Tongue (tissue), 2 donors: ENCODE data around the gene TBC1D14. TPM values are rescaled to one million over a fixed set of nuclear protein-coding genes. Genes with fewer than 3 reads are reported as not detected.
"Not testable (repeated sequence)": the region's sequence is repeated elsewhere in the genome, so short reads cannot be mapped to it uniquely, and the experiment has no call there.

ENCODE experiments used
- DNase-seq: peaks from one replicate; pipeline ENCODE4 v3.0.0-alpha.2; 2015
- total RNA-seq: library from RNA; depleted of rRNA; stranded (reverse); fragments of >200 nt; gene quantifications from one replicate; pipeline ENCODE4 v1.2.3, GENCODE V29; 2014

The TBC1D14 gene
- total RNA-seq, 1 donor from 2014 or later, result 57.1 TPM

DNA sequence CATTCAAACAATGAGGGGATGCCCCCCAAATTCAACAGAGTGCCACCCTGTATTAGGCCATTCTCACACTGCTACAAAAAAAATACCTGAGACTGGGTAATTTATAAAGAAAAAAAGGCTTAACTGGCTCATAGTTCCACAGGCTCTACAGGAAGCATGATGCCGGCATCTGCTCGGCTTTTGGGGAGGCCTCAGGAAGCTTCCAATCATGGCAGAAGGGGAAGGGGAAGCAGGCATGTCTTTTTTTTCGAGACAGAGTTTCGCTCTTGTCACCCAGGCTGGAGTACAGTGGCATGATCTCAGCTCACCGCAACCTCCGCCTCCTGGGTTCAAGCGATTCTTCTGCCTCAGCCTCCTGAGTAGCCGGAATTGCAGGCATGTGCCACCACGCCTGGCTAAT lies 18.7 kb upstream of the TBC1D14 start:
- not testable (repeated sequence) for DNase-seq

DNA sequence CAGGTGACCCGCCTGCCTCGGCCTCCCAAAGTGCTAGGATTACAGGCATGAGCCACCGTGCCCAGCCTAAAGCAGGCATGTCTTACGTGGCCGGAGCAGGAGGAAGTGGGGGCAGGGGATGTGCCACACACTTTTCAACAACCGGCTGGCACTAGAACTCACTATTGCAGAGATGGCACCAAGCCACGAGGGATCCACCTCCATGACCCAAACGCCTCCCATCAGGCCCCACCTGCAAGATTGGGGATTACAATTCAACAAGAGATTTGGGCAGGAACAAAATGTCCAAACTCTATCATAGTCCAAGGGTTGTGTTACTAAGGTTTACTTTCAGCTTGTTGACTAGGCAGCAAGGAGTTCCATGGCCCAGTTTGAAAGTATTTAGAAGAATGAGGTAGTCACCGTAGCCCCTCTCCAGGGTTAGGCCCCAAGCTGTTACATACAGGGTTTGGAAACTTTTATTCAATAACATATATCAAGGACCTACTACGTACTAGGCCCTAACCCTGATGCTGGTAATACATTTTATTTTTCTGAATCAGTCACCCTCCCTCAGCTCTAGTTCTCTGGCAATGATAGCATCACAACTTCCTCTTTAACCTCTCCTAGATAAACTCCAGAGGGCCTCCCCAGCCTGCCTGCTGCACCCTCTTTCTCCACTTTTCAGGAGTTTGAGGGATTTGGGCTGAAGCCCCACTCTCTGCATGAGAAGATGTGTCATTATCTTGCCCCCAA lies 18.0 kb upstream of the TBC1D14 start:
- DNase-seq, result no peak

DNA sequence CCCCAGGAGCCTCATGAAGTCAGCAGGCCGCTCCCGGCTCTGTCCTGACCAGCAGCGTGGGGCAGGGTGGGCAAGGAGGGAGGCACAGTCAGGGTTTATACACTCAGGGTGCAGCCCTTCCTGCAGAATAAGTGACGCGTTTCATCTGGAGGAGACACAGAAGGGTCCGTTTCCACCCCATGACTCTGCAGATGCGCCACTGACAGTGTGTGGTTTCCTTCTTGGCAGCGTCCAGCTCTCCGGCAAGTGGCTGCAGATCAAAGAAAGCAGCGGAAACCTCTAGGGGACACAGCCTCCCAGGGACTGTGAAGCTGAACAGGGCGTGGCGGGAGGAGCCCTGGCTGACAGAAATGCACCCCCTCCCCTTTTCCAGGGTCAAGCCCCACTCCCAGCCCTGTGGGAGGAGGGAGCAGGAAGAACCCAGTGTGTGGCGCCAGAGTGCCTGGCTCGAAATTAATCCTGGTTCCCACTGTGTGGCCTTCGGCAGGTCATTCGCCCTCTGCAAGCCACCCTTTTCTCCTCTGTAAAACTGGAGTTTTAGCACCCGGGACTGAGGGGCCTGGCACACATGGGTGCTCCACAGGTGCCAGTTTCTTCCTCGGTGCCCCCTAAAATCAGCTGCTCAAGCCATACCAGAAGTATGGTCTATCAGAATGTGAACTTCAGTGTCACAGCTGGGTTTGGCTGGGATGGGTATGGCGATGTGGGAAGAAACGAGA lies 17.3 kb upstream of the TBC1D14 start:
- DNase-seq, result peak; percentile 53

DNA sequence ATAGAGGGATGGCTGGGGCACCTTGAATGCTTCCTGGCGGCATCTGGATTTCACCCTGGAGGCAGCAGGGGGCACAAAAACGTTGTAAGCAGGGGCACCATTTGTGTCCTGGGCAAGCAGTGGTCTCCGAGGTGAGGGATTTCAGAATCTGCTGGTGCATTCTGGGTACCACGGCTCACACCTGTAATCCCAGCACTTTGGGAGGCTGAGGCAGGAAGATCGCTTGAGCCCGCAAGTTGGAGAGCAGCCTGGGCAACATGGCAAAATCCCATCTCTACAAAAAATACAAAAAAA lies 16.8 kb upstream of the TBC1D14 start:
- DNase-seq, result no peak

DNA sequence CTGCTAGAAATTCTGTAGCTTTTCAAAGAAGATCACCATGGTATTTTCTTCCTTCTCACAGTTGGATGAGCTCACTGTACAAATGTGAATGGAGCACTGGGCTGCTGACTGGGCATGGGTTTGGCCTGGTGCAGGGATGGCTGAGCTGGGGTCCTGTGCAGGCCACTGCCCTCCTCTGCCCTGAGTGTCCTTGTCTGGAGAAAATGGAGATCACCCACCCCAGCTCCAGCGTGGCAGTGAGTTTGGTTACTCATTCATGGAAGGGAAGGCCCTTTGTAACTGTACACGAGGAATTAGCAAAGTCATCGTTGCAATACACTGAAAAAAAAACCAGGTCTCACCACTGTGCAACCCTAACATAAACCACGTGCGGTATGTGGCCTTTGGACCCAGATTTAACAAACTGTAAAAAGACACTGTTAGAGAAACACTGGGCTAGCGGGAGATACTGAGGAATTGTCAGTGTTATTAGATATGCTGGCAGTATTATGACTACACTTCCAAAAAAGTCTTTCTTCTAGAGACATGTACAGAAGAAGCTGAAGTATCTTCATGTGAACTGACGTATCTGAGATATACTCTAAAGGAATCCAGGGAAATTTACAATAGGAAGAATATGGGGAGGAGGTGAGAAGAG lies 16.1 kb upstream of the TBC1D14 start:
- no peak for DNase-seq

DNA sequence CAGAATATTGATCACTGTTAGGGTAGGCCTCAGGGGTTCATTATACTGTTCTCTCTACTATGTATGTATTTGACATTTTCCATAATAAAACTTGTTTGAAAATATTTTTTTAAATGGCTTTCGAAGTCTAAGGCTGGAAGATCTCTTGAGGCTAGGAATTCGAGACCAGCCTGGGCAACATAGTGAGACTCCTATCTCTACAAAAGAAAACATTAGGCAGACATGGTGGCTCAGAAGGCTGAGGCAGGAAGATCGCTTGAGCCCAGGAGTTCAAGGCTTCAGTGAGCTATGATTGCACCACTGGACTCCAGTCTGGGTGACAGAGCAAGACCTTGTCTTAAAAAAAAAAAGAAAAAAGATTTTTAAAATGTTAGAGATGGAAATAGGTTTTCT lies 15.5 kb upstream of the TBC1D14 start:
- no peak for DNase-seq

DNA sequence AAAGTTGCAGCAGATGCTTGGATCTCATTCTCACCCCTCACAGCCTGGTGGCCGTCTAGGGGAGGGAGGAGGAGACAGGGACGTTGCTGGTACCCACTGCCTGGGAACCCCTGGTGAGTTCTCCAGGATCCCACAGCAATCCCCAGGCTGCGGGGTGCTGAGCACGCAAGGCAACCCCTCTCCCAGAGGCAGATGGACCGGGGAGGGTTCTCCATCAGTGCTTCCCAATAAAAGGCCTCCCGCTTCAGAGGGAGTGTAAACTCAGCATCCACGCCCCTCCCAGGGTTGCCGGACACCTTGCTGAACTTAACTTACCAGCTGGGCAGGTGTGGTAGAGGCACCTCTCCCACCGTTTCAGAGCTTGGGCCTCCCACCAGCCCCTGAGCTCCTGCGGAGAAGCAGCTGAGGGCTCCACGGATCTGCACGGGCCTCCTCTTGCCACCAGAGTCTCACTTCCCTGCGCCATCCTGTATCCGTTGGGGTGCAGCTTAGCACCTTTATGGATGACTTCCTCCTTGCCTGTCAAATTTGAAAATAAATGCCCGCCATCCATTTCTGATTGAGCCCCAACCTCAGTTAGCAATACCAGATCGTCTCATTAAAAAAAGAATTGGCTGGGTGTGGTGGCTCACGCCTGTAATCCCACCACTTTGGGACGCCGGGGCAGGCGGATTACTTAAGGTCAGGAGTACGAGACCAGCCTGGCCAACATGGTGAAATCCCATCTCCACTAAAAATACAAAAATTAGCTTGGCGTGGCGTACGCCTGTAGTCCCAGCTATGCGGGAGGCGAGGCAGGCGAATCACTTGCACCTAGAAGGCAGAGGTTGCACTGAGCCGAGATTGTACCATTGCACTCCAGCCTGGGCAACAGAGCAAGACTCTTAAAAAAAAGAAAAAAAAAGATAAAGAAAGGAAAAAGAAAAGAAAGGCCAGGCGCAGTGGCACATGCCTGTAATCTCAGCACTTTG lies 14.8 kb upstream of the TBC1D14 start:
- DNase-seq, result no peak

DNA sequence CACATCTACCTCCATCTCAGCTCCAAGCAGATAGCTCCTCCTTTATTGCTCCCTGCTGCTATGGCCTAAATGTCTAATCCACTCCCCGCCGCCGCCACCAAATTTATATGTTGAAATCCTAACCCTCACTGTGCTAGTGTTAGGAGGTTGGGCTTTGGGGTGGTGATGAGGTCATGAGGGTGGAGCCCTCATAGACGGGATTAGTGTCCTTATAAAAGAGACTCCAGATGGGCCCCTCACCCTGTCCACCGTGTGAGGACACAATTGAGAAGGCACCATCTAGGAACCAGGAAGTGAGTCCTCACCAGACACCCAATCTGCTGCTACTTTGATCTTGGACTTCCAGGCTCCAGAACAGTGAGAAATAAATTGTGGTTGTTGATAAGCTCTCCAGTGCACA lies 13.6 kb upstream of the TBC1D14 start:
- no peak for DNase-seq

DNA sequence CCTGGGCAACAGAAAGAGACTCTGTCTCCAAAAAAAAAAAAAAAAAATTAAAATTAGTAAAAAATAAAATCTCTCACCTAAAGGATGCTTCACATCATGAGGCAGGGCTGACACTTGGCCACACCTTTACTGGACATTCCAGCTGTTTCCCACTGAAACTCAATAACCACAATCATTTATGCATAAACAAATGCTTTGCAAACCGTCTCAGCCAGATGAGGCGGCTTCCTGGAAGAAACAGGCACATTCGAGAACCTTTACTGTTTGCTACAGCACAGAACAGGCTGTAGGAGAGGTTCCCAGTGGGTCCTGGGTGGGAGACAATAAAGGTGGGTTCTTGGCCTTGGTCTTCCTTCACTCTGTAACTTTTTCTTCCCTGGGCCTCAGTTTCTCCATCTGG lies 10.9 kb upstream of the TBC1D14 start:
- no peak for DNase-seq

DNA sequence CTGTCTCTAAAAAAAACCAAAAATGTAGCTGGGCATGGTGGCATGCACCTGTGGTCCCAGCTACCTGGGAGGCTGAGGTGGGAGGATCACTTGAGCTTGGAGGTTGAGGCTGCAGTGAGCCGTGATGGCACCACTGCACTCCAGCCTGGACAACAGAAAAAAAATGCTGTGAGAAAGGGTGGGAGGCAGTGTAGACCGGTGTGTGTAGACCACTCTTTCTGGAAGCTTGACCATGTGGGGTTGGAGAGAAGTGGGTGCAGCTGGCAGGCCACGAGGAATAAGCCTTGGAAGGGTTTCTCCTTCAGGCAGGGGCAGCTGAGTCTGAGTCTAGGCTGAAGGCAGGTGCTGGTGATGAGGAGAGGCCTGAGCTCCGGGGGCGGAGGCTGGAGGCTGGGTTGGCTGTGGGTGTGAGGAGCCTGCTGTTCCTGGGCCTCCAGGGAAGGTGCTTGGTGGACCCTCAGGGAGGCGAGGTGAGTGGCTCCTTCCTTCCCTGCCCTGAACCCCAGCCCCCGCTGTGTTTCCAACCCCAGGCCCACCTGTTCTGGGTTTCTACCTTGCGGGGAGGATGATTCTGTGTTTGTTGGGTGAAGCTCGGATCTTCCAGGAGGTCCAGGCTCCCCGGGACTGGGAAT lies 9.3 kb upstream of the TBC1D14 start:
- no peak for DNase-seq

DNA sequence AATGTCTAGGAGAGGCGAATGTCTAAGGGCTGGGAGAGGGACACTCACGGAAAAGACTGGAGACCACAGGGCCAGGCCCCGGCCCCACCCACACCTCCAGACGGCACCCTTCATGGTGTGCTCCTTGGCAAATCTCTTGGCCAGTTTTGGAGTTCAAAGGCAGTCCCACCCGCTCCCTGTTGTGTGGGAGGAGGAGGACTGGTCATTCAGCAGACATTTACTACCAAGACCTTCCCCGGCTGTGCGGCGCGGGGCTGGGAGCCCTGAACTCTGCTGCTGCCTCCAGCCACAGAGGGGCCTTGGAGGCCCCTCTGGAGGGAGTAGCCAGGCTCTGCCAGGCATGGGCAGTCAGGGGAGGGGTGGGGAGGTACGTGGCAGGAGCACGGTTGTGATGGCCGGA lies 8.7 kb upstream of the TBC1D14 start:
- no peak for DNase-seq

DNA sequence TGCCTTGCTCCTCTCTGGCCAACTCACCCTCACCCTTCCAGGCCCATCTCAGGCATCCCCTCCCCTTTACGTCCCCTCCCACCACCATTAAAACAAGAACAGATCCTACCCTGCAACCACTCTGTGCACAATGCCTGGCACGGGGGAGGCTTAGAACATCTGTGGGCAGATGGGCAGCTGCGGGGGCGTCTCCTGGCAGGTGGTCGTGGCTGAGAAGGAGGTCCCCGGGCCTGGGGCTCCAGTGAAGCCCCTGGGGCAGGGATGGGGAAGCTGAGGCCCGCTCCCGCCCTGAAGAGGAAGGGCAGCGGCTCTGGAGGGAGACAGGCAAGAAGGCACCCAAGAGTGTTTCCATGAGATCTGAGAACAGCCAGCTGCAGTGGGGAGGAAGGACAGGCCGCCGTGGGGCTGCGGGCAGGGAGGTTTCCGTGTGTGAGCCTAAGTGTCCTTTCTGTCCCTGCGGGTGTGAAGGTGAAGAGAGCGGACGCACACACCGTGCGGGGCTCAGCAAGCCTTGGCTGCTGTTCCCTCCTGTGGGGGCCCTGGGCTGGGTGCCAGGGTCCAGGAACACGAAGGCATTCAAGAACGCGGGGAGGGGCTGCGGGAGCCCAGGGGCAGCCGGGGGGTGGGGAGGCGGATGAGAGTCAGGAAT lies 7.8 kb upstream of the TBC1D14 start:
- no peak for DNase-seq

DNA sequence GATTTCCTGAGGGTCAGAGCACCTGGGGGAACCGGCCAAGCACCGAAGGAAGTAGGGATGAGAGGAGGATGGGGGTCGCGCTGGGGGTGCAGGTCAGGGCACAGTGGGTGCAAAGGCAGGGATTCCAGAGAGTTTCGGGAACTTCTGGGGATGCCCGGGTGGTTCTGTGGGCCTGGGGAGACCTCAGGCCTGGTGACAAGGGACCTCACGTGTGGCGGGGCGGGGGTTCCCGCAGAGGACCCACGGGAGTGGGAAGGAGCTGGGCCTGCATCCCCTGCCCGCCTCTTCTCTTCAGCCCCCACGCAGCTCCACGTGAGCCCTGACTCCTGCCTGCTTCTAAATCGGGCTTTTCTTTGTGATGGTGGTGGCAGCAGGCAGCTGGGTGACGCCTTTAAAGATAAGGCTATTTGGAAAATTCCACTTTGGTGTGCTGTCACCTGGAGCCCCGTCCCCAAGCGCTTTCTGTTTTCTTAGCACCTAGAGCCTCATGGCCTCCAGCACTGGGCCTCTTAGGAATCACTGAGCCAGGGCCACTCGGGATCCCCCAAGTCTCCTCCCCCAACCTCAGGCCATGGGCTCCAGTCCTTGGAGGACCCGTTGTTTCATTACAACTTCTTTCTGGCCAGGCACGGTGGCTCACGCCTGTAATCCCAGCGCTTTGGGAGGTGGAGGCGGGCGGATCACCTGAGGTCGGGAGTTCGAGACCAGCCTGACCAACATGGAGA lies 7.1 kb upstream of the TBC1D14 start:
- no peak for DNase-seq

DNA sequence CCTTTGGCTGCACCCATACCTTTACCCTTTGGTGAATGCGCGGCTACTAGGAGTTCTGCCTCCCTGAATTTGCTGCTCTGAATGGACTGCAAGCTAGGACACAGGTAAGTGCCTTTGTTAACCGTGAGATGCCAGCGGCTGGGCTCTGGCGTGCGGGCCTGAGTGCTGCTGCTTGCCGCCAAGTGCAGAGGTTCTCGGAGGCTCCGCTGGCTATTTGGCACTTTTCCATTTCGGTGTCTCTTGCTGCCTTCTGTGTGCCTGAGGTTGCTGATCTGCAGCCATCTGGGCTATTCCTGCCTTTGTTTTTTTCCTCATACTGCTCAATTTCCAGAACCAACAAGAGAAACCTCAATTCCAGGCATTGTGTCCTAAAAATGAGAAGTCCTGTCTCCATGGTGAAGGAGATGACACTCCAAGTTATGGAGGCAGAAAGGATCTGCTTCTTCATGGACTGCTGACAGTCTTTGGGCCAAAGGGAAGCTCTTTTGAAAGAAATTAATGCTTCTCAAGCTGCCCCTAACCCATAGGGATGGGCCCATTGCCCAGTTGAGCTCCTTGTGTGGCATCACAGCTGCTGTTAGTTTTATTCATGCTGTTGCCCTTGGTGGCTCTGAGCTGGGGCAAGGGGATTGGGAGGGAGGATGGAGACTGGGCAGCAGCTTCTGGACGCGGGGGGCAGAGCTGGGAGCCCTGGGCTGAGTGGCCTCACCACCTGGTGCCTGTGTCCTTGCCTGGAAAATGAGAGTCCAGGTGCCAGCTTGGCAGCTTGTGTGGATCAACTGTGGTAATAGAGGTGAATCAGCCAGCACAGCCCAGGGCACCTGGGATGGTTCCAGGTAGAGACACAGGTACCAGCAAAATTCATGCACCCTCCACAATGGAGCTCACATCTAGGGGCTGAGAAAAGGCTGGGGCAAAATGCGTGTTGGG lies 3.8 kb upstream of the TBC1D14 start:
- DNase-seq, result peak; percentile 51

DNA sequence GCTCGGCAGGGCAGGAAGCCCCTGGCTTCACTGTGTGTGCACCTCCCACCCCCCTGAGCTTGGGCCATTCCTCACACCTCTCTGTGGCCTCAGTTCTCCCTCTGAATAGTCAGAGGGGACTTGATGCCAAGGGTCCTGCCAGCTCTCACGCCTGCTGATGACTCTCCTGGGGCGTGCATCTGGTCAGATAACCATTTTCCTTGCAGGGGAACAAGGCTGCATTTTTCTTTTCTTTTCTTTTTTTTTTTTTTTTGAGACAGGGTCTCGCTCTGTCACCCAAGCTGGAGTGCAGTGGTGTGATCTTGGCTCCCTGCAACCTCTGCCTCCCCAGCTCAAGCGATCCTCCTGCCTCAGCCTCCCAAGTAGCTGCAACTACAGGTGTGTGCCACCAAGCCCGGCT lies 3.1 kb upstream of the TBC1D14 start:
- not testable (repeated sequence) for DNase-seq

DNA sequence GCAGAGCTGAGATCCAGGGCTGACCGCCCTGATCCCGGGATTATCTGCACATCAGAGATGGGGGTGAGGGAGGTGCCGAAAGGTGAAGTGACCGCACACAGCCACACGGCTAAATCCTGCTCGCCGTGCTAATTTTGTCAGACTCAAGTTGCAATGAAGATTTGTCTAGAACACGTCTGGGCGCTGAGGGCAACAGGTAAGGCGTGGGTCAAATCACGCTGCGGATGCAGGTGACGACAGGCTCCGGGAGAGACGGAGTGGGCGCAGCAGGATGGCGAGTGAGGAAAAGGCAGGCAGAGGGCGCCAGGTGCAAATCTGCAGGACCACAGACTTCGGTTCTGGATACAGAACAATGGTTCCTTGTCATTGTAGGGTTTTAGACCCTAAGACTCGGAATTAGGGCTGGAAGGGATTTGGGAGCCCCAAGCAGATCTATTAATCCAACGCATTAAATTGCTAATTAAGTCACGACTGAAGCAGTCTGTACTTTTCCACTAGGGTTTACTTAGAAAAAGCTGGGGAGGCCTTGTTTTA lies 1.9 kb upstream of the TBC1D14 start:
- peak; percentile 39 for DNase-seq

DNA sequence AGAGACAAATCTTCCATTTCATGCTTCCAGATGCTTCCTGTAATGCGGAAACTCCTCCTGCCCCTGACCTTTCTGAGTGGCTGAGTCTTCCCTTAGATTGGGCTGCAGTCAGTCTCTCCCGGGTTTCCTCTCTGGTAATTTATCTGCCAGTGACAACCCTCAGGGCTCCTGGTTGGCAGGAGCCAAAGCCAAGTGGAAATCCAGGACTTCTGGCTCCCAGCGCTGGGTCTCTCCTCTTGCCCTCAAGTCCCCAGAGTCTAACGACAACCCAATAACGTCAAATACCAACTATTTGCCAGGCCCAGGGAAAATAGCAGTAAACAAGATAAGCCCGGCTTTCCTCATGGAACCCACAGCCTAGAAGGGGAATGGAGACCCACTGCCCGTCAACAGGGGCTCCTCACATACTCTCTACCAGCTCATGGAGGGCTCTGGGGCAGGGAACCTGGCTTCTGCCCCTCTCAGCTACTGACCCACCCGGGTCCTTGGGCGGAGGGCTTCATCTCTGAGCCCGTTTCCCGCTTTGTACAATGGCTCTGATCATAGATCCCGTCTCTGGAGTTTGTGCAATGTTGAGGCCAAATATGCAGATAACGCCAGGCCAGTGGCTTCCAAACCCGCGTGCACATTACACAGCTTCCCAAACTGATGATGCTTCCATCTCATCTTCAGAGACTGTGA lies 1.1 kb upstream of the TBC1D14 start:
- no peak for DNase-seq

DNA sequence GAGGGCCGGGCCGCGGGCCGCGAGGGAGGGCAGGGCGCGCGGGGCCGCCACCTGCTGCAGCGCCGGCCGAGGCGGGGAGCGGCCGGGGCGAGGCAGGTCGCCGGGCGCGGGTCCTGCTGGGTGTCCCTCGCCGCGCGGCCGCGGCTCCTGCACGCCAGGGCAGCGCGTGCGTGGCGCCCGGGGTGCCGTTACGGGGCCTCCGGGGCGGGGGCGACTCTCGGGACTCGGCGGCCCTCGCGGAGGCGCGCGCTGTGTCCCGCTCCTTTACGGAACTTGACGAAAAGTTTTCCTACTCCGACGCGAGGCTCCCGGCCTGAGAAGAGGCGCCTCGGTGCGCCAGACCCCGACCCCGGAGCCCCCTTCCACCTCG lies 329 bp downstream of the TBC1D14 start:
- no peak for DNase-seq
